ENCODE measurements around the gene KCNK7.

The KCNK7 gene

DNA sequence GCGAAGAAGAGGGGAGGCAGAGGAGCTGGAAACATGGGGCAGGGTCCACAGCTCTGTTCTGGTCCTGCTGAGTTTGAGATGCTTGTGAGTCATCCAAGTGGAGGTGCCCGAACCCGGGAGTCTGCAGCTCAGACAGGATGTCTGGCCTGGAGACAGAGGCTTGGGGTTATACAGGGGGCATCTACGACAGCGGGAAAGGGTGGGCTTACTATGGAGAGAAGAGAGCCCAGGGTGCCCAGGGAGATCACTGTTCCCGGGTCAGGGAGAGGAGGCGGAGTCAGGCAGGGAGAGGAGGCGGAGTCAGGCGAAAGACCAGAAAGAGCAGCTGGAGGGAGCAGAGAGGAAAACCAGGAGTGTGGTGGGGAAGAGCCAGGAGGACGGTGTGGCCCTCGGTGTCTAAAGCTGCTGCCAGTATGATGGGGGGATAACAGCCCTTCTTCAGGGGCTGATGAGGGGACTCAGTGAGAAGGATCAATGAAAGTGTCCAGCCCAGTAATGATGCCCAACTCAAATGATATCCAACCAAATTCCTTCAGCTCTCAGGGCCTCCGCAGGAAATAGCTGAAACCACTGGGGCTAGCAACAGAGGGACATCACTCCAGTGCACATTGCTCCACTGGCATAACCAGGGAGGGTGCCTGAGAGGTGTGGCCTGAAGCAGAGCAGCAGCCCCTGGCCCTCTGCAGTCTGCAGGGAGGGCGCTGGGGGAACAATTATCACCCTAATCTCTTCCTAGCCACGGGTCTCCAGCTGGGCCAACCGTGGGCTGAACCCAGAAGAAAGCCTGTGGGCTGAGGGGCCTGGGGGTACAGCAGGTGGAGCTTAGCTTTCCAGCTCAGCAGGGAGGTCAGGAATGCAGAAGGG lies 34.8 kb downstream of the KCNK7 start:
- no peak for TF ChIP-seq CTCF (IDR thresholded peaks at IDR 0.05; ENCODE audit: low read depth, low read length)

DNA sequence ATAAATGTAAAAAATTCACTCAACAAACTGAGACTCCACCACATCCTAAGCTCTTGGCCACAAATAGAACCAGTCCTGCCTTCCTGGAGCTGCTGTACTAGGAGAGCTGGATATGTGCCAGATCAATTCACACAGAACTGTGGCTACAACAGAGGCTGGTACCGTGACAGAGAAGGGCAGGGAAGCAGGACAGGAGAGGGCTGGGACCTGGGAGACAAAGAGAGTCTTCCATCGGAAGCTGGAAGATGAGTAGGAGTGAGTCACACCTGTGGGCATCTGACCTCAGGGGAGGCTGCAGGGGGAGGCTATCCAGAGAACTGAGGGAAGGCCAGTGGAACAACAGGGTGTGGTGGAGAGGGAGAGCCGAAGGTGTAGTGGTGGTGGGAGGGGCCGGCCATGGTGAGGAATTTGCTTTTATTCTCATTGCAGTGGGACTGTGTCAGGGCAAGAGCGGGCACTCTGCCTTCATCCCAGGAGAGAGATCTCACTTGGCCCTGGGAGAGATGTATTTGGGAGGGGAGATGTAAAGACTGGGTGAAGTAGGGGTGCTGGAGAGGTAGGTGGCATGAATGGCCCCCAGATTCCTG lies 35.6 kb downstream of the KCNK7 start:
- no peak for DNase-seq (ENCODE audit: low read depth)
- no peak overlapping the region for H3K4me3 ChIP-seq (ENCODE audit: low read depth, low read length)
- TF ChIP-seq, protein P1, sequence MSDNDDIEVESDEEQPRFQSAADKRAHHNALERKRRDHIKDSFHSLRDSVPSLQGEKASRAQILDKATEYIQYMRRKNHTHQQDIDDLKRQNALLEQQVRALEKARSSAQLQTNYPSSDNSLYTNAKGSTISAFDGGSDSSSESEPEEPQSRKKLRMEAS (IDR thresholded peaks at IDR 0.05; ENCODE audit: low read depth, low read length), result no peak
- TF ChIP-seq POLR2A (IDR thresholded peaks at IDR 0.05; ENCODE audit: extremely low read depth, insufficient read length) (no peak), CTCF (IDR thresholded peaks at IDR 0.05; ENCODE audit: low read depth, low read length) (no peak), MYC (IDR thresholded peaks at IDR 0.05; ENCODE audit: low read depth, low read length) (no peak)

More for the DNA sequence above, 34.8 kb downstream of the KCNK7 start:
- no peak overlapping the region for H3K4me3 ChIP-seq (ENCODE audit: low read depth, low read length)
- no peak for DNase-seq (ENCODE audit: low read depth)

- no peak overlapping the region for H3K4me3 ChIP-seq (ENCODE audit: low read depth, low read length)
- TF ChIP-seq POLR2A (IDR thresholded peaks at IDR 0.05; ENCODE audit: extremely low read depth, insufficient read length) (no peak), MYC (IDR thresholded peaks at IDR 0.05; ENCODE audit: low read depth, low read length) (no peak), CTCF (IDR thresholded peaks at IDR 0.05; ENCODE audit: low read depth, low read length) (no peak)
- TF ChIP-seq, protein P1 (IDR thresholded peaks at IDR 0.05; ENCODE audit: low read depth, low read length), result no peak
- no peak for DNase-seq (ENCODE audit: low read depth)
Observed at GRCh38 chr11:65559535-65559934, 36.1 kb downstream of the KCNK7 start.

DNA sequence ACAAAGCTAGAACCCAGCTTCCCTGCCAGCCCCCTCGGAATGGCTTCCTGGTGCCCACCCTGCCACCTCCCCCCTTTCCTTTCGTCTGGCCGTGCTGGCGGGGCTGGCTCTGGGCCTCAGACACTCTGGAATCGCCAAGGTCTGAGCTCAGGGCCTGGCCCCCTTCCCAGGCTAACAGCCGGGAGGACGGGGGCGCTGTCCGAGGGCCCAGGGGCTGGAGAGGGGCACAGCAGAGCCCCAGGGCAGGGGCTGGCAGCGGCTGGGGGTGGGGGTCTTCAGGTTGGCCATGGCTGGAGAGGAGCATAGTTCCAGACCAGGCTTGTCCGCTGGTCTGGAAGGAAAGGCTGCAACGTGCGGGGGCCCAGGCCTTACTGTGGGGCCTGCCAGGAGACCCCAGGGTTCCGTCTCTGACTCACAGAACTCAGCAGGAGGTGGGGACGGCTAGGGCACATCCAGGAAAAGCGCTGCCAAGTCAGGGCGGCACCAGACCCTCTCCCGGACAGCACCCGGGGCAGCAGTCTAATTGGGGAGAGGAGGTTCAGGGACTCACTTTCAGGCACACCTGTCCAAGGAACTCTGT lies 36.6 kb downstream of the KCNK7 start:
- no peak overlapping the region for H3K4me3 ChIP-seq (ENCODE audit: low read depth, low read length)
- no peak for TF ChIP-seq CTCF (IDR thresholded peaks at IDR 0.05; ENCODE audit: low read depth, low read length)
- DNase-seq (ENCODE audit: low read depth), result no peak

GRCh38 chr11:65558002-65558929 lies 37.3 kb downstream of the KCNK7 start, which contains the start of gene LTBP3:
Gene LTBP3, minus strand, starts transcription at chr11:65558359. Its CDS starts 400 bp downstream, at chr11:65557959.
- peak; percentile 69 for DNase-seq (ENCODE audit: low read depth)
- no peak within 1 kb of the TSS for H3K4me3 ChIP-seq (ENCODE audit: low read depth, low read length)

More at GRCh38 chr11:65558002-65558929, 37.3 kb downstream of the KCNK7 start, which contains the start of gene LTBP3:
- TF ChIP-seq, protein P1 (IDR thresholded peaks at IDR 0.05; ENCODE audit: low read depth, low read length), result no peak
- TF ChIP-seq MYC (IDR thresholded peaks at IDR 0.05; ENCODE audit: low read depth, low read length) (no peak), CTCF (IDR thresholded peaks at IDR 0.05; ENCODE audit: low read depth, low read length) (no peak), POLR2A (IDR thresholded peaks at IDR 0.05; ENCODE audit: extremely low read depth, insufficient read length) (no peak)

Data from NB4 (cell line).